GM18870 (cell line): ENCODE results near the gene SFR1.
A peak's percentile ranks its signal among the peaks of the same experiment; 100 is the strongest.

Source experiments
- ATAC-seq: cut with Tn5 transposase; IDR thresholded peaks from one replicate; pipeline ENCODE4 v1.9.1; 2021; ENCODE audit warnings: moderate library complexity; ENCODE audit not compliant: unreplicated experiment

The SFR1 gene

GRCh38 chr10:104121485-104122224 is at the start of gene SFR1:
TSS of gene SFR1 (plus strand) at chr10:104122171. CDS start at chr10:104122184, 13 bp downstream.
- peak; percentile 72 for ATAC-seq

GRCh38 chr10:104072786-104073185 is 49.2 kb upstream of the SFR1 start:
- ATAC-seq: no peak

- no peak for ATAC-seq
Observed at GRCh38 chr10:104074505-104074904, 47.5 kb upstream of the SFR1 start.

- ATAC-seq: no peak
Observed at GRCh38 chr10:104076743-104077160, 45.2 kb upstream of the SFR1 start.

GRCh38 chr10:104077247-104077646 is 44.7 kb upstream of the SFR1 start:
- ATAC-seq: no peak

GRCh38 chr10:104077663-104078151 is 44.3 kb upstream of the SFR1 start:
- no peak for ATAC-seq

- no peak for ATAC-seq
Observed at GRCh38 chr10:104080762-104081161, 41.2 kb upstream of the SFR1 start.

GRCh38 chr10:104081998-104082397 is 40.0 kb upstream of the SFR1 start:
- ATAC-seq: no peak

- no peak for ATAC-seq
Observed at GRCh38 chr10:104084482-104085142, 37.4 kb upstream of the SFR1 start.

- no peak for ATAC-seq
Observed at GRCh38 chr10:104085801-104086400, 36.1 kb upstream of the SFR1 start, which contains the start of gene COL17A1. TSS of gene COL17A1 (minus strand) at chr10:104085880. CDS start at chr10:104080673, 5,207 bp downstream.

- ATAC-seq: no peak
Observed at GRCh38 chr10:104088239-104088638, 33.7 kb upstream of the SFR1 start.

GRCh38 chr10:104089621-104090020 is 32.4 kb upstream of the SFR1 start:
- no peak for ATAC-seq

- ATAC-seq: no peak
Observed at GRCh38 chr10:104090611-104091010, 31.4 kb upstream of the SFR1 start.

- no peak for ATAC-seq
Observed at GRCh38 chr10:104092749-104093148, 29.2 kb upstream of the SFR1 start.

- ATAC-seq: no peak
Observed at GRCh38 chr10:104096692-104097091, 25.3 kb upstream of the SFR1 start.

GRCh38 chr10:104098358-104098925 is 23.5 kb upstream of the SFR1 start:
- ATAC-seq: no peak

GRCh38 chr10:104099269-104099668 is 22.7 kb upstream of the SFR1 start:
- ATAC-seq: no peak

GRCh38 chr10:104099941-104100340 is 22.0 kb upstream of the SFR1 start:
- ATAC-seq: no peak

- no peak for ATAC-seq
Observed at GRCh38 chr10:104100795-104101194, 21.2 kb upstream of the SFR1 start.

GRCh38 chr10:104101902-104102301 is 20.1 kb upstream of the SFR1 start:
- no peak for ATAC-seq

- no peak for ATAC-seq
Observed at GRCh38 chr10:104103956-104104355, 18.0 kb upstream of the SFR1 start.
